WTC11 (cell line): ENCODE data around the gene ADCY2. TPM values are rescaled to one million over a fixed set of nuclear protein-coding genes. Genes with fewer than 3 reads are reported as not detected.
A peak's percentile ranks its signal among the peaks of the same experiment; 100 is the strongest.

Experiments used
- ATAC-seq: fragments of 200-7000 bp; cut with Tn5 transposase; 2 replicates; pipeline ENCODE4 v1.10.0; 2021; ENCODE audit warnings: mild to moderate bottlenecking, moderate library complexity
- CTCF ChIA-PET: fragments of 300-600 bp; sonication (Branson Sonifier 250); formaldehyde crosslinking; loops from one replicate; lab custom pipeline; 2021; ENCODE audit warnings: antibody characterized with exemption; lab: Charles Lee
- POLR2A ChIA-PET: fragments of 350-600 bp; sonication (Branson Sonifier 250); formaldehyde crosslinking; loops from one replicate; lab custom pipeline; 2021; ENCODE audit warnings: antibody characterized with exemption; lab: Charles Lee
- DNase-seq: peaks from one replicate; pipeline ENCODE4 v3.0.0; 2021; ENCODE audit warnings: low spot score
- H3K27ac Mint-ChIP-seq: 2 replicates; pipeline ENCODE4 v1.8.0; 2021; ENCODE audit warnings: mixed read lengths
- H3K27me3 Mint-ChIP-seq: 2 replicates; pipeline ENCODE4 v1.8.0; 2021; ENCODE audit warnings: low read depth, mild to moderate bottlenecking, moderate library complexity, mixed read lengths
- H3K36me3 Mint-ChIP-seq: 2 replicates; pipeline ENCODE4 v1.8.0; 2021; ENCODE audit warnings: mixed read lengths
- H3K4me1 Mint-ChIP-seq: 2 replicates; pipeline ENCODE4 v1.8.0; 2022; ENCODE audit warnings: mixed read lengths
- H3K4me3 Mint-ChIP-seq: 2 replicates; pipeline ENCODE4 v1.8.0; 2021; ENCODE audit warnings: mild to moderate bottlenecking, moderate library complexity, mixed read lengths
- H3K9me3 Mint-ChIP-seq: 2 replicates; pipeline ENCODE4 v1.8.0; 2021; ENCODE audit warnings: mixed read lengths
- ARID4B ChIP-seq: sonication (generic); formaldehyde crosslinking; IDR thresholded peaks from 2 replicates; pipeline ENCODE4 v1.8.0; 2023; ENCODE audit warnings: missing genetic modification reagents, mild to moderate bottlenecking, borderline replicate concordance
- E2F4 ChIP-seq: sonication (generic); formaldehyde crosslinking; IDR thresholded peaks from 2 replicates; pipeline ENCODE4 v1.8.1; 2022; ENCODE audit warnings: low read depth, mild to moderate bottlenecking, moderate library complexity, missing genetic modification reagents, borderline replicate concordance
- ELF4 ChIP-seq: sonication (generic); formaldehyde crosslinking; IDR thresholded peaks from 2 replicates; pipeline ENCODE4 v1.8.1; 2022; ENCODE audit warnings: low read depth, mild to moderate bottlenecking, moderate library complexity, missing genetic modification reagents
- JAZF1 ChIP-seq: fragments of 250-450 bp; sonication (Bioruptor Pico); IDR thresholded peaks from 2 replicates; pipeline ENCODE4 v1.9.0; 2021; ENCODE audit warnings: moderate library complexity, mild to moderate bottlenecking, inconsistent platforms
- NFYB ChIP-seq: sonication (generic); formaldehyde crosslinking; conservative IDR thresholded peaks from 2 replicates; pipeline ENCODE4 v1.8.0; 2022; ENCODE audit warnings: low read depth, missing genetic modification reagents
- NR2C2 ChIP-seq: sonication (generic); formaldehyde crosslinking; IDR thresholded peaks from 2 replicates; pipeline ENCODE4 v1.8.0; 2022; ENCODE audit warnings: mild to moderate bottlenecking, missing genetic modification reagents
- SP1 ChIP-seq: sonication (generic); formaldehyde crosslinking; conservative IDR thresholded peaks from 2 replicates; pipeline ENCODE4 v1.8.1; 2022; ENCODE audit warnings: missing genetic modification reagents
- TCF7 ChIP-seq: sonication (generic); formaldehyde crosslinking; IDR thresholded peaks from 2 replicates; pipeline ENCODE4 v1.8.0; 2022; ENCODE audit warnings: mild to moderate bottlenecking, low read depth, missing genetic modification reagents, moderate library complexity
- TEAD1 ChIP-seq: sonication (generic); formaldehyde crosslinking; IDR thresholded peaks from 2 replicates; pipeline ENCODE4 v1.8.0; 2022; ENCODE audit warnings: mild to moderate bottlenecking, missing genetic modification reagents
- ZNF263 ChIP-seq: sonication (generic); formaldehyde crosslinking; IDR thresholded peaks from 2 replicates; pipeline ENCODE4 v1.8.1; 2022; ENCODE audit warnings: low read depth, mild to moderate bottlenecking, moderate library complexity, missing genetic modification reagents
- ZNF396 ChIP-seq: fragments of 250-450 bp; sonication (Bioruptor Pico); IDR thresholded peaks from 2 replicates; pipeline ENCODE4 v1.8.0; 2021; ENCODE audit warnings: mild to moderate bottlenecking, moderate library complexity, borderline replicate concordance
- ZNF416 ChIP-seq: fragments of 250-450 bp; sonication (Bioruptor Pico); IDR thresholded peaks from 2 replicates; pipeline ENCODE4 v1.9.0; 2021; ENCODE audit warnings: mild to moderate bottlenecking, inconsistent platforms
- ZNF512 ChIP-seq: sonication (generic); formaldehyde crosslinking; IDR thresholded peaks from 2 replicates; pipeline ENCODE4 v1.8.1; 2022; ENCODE audit warnings: missing genetic modification reagents, borderline replicate concordance
- ZSCAN18 ChIP-seq: fragments of 250-450 bp; sonication (Bioruptor Pico); IDR thresholded peaks from 2 replicates; pipeline ENCODE4 v2.1.2; 2022; ENCODE audit warnings: mild to moderate bottlenecking, moderate library complexity
- total RNA-seq: library from RNA; stranded (reverse); gene quantifications from 3 replicates; pipeline ENCODE4 v1.2.3, GENCODE V29; 2021
- TF ChIP-seq, protein P1 (sequence below): sonication (generic); formaldehyde crosslinking; IDR thresholded peaks from 2 replicates; pipeline ENCODE4 v1.8.1; 2023; ENCODE audit warnings: mild to moderate bottlenecking, missing genetic modification reagents
- TF ChIP-seq, protein P2 (sequence below): sonication (generic); formaldehyde crosslinking; IDR thresholded peaks from 2 replicates; pipeline ENCODE4 v1.8.1; 2022; ENCODE audit warnings: low read depth, missing genetic modification reagents, borderline replicate concordance
- TF ChIP-seq, protein P3 (sequence below): sonication (generic); formaldehyde crosslinking; conservative IDR thresholded peaks from 2 replicates; pipeline ENCODE4 v1.8.1; 2022; ENCODE audit warnings: mild to moderate bottlenecking, missing genetic modification reagents
- TF ChIP-seq, protein P4 (sequence below): sonication (generic); formaldehyde crosslinking; IDR thresholded peaks from 2 replicates; pipeline ENCODE4 v1.8.1; 2023; ENCODE audit warnings: mild to moderate bottlenecking, missing genetic modification reagents, borderline replicate concordance

ADCY2 gene
- total RNA-seq, 1 experiment from 2014 or later, result 142 TPM

DNA sequence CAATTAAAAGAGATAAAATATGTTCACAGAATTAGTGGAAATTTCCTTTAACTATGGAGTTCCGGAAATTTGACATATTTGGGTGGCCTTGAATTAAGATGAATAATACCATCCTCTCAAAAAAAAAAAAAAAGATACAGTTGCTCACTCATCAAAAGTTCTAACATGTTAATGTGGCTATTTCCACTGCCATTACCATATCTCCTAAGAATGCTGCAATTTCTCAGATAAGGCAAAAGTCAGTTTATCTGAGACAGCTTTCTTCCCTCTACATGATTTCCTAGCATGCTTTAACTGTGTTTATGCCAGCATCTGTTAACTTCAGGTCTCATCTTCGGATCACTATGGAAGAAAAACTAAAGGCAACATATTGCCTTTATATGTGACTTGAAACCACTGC is 470.3 kb downstream of the ADCY2 start (continued):
- TF ChIP-seq ZNF416 (CRISPR knock-in tag) (no peak), ZSCAN18 (CRISPR knock-in tag) (no peak)
- TF ChIP-seq, protein P1, sequence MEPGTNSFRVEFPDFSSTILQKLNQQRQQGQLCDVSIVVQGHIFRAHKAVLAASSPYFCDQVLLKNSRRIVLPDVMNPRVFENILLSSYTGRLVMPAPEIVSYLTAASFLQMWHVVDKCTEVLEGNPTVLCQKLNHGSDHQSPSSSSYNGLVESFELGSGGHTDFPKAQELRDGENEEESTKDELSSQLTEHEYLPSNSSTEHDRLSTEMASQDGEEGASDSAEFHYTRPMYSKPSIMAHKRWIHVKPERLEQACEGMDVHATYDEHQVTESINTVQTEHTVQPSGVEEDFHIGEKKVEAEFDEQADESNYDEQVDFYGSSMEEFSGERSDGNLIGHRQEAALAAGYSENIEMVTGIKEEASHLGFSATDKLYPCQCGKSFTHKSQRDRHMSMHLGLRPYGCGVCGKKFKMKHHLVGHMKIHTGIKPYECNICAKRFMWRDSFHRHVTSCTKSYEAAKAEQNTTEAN (CRISPR knock-in tag), result no peak
- TF ChIP-seq, all 79 proteins: peak for 0

GRCh38 chr5:7867260-7867659 is 471.3 kb downstream of the ADCY2 start:
- DNase-seq (no peak), ATAC-seq (no peak)
- Mint-ChIP-seq H3K9me3 (no peaks in the 10 kb centered on the region), H3K4me3 (peak overlapping the region; percentile 84), H3K36me3 (peaks cover 11% of the 10 kb centered on the region), H3K27ac (no peak overlapping the region), H3K4me1 (peaks cover 16% of the 10 kb centered on the region), H3K27me3 (no peaks in the 10 kb centered on the region)
- ChIA-PET POLR2A (no interaction called here), CTCF (interaction anchor here (0.8 to 2.6 kb wide), 3 partner anchors 11 to 1047 kb away, joined by 4 to 12 read pairs (median 6); partner anchors contain the start of gene CFAP90)
- no peak for TF ChIP-seq ELF4
- TF ChIP-seq NFYB (CRISPR knock-in tag), result no peak
- TF ChIP-seq ZNF512 (CRISPR knock-in tag), result no peak
- TF ChIP-seq TCF7, result no peak
- TF ChIP-seq TEAD1 (CRISPR knock-in tag), result no peak
- no peak for TF ChIP-seq JAZF1 (CRISPR knock-in tag)
- TF ChIP-seq, protein P2, sequence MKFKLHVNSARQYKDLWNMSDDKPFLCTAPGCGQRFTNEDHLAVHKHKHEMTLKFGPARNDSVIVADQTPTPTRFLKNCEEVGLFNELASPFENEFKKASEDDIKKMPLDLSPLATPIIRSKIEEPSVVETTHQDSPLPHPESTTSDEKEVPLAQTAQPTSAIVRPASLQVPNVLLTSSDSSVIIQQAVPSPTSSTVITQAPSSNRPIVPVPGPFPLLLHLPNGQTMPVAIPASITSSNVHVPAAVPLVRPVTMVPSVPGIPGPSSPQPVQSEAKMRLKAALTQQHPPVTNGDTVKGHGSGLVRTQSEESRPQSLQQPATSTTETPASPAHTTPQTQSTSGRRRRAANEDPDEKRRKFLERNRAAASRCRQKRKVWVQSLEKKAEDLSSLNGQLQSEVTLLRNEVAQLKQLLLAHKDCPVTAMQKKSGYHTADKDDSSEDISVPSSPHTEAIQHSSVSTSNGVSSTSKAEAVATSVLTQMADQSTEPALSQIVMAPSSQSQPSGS, result no peak
- TF ChIP-seq ZNF396, result no peak
- no peak for TF ChIP-seq ZNF263 (CRISPR knock-in tag)
- TF ChIP-seq NR2C2 (CRISPR knock-in tag), result no peak
- TF ChIP-seq, protein P3, sequence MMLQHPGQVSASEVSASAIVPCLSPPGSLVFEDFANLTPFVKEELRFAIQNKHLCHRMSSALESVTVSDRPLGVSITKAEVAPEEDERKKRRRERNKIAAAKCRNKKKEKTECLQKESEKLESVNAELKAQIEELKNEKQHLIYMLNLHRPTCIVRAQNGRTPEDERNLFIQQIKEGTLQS (CRISPR knock-in tag), result no peak
- TF ChIP-seq ARID4B, result no peak
- TF ChIP-seq SP1 (CRISPR knock-in tag), result no peak
- TF ChIP-seq, protein P4, sequence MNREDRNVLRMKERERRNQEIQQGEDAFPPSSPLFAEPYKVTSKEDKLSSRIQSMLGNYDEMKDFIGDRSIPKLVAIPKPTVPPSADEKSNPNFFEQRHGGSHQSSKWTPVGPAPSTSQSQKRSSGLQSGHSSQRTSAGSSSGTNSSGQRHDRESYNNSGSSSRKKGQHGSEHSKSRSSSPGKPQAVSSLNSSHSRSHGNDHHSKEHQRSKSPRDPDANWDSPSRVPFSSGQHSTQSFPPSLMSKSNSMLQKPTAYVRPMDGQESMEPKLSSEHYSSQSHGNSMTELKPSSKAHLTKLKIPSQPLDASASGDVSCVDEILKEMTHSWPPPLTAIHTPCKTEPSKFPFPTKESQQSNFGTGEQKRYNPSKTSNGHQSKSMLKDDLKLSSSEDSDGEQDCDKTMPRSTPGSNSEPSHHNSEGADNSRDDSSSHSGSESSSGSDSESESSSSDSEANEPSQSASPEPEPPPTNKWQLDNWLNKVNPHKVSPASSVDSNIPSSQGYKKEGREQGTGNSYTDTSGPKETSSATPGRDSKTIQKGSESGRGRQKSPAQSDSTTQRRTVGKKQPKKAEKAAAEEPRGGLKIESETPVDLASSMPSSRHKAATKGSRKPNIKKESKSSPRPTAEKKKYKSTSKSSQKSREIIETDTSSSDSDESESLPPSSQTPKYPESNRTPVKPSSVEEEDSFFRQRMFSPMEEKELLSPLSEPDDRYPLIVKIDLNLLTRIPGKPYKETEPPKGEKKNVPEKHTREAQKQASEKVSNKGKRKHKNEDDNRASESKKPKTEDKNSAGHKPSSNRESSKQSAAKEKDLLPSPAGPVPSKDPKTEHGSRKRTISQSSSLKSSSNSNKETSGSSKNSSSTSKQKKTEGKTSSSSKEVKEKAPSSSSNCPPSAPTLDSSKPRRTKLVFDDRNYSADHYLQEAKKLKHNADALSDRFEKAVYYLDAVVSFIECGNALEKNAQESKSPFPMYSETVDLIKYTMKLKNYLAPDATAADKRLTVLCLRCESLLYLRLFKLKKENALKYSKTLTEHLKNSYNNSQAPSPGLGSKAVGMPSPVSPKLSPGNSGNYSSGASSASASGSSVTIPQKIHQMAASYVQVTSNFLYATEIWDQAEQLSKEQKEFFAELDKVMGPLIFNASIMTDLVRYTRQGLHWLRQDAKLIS (CRISPR knock-in tag), result no peak
- TF ChIP-seq E2F4 (CRISPR knock-in tag), result no peak
